ENCODE measurements around the gene GJD3.

The GJD3 gene

DNA sequence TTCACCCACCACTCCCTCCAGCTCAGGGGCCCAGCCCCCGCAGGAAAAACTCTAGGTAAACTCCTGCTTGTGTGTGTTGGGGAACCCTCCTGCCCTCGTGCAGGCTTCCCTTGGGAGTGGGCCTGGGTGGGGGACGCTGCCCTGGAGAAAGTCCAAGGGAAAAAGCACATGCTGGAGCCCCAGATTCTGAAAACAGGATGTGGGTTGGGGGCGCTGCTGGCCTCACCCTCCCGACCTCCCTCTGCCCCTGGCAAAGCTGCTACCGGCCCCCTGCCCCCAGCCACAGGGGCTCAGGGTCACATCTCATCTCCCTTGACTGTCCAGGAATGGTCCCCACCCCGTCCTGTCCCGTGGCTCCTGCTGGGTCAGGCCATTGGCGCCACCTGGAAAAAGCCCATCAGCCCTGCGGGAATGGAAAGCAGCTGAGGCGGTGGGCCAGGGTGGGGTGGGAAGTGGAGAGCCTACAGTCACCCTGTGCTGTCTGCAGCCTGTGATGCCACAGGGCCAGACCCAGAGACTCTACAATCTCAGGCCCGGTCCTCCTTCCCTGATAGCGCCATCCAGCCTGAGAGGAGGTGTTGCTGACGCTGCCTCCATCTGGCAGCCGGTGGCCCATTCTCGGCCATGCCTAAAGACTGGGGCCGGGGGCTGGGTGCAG lies 2.5 kb upstream of the GJD3 start:
- no peak for DNase-seq

DNA sequence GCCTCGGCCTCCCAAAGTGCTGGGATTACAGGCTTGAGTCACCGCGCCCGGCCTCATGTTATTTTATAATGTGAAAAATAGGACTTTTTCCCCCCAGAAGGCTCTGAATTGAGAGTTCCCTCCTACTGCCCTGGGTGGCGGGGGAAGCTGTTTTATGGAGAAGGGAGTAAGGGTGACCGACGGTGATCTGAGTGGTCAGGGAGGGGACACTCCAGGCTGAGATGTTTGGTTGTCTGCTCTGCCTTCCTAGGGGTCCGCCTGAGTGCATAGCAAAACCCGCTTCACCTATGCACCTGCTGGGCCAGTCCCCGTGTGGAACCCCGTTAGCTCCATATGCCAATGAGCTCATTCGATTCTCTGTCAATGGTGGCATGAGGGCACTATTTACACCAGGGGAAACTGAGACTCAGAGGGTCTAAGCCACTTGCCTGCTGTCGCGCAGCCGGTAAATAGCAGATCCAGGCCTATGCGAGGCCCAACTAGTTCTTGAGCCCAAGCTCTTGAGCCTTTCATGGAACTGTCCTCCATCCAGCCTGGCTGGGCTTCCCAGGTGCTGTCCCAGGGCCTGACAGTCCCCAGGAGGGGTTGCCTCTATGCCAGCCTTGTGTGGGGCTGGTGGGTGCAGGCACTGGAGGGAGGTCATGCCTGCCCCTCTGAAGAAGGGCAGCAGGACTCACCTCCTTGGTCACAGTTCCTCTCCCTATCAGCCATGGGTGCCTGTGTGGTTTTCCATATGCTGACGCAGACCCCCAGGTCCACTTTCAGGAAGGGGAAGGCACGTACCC lies 1.7 kb upstream of the GJD3 start:
- no peak for DNase-seq

DNA sequence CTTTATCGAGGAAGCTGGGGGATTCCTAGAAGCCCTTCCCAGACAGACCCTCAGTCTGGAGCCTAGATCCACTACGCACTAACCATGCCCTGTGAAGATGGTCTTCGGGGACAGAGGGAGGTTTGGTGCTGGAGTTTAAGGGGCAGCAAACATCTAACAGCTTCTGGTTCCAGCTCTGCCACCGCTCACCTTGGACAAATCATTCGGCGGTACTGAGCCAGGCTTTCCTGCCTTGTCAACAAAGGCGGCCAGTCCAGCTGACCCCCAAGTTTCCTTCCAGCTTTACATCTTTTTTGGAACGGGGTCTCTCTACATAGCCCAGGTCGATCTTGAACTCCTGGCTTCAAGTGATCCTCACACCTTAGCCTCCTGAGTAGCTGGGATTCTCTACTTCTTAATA lies 369 bp upstream of the GJD3 start:
- no peak for DNase-seq

DNA sequence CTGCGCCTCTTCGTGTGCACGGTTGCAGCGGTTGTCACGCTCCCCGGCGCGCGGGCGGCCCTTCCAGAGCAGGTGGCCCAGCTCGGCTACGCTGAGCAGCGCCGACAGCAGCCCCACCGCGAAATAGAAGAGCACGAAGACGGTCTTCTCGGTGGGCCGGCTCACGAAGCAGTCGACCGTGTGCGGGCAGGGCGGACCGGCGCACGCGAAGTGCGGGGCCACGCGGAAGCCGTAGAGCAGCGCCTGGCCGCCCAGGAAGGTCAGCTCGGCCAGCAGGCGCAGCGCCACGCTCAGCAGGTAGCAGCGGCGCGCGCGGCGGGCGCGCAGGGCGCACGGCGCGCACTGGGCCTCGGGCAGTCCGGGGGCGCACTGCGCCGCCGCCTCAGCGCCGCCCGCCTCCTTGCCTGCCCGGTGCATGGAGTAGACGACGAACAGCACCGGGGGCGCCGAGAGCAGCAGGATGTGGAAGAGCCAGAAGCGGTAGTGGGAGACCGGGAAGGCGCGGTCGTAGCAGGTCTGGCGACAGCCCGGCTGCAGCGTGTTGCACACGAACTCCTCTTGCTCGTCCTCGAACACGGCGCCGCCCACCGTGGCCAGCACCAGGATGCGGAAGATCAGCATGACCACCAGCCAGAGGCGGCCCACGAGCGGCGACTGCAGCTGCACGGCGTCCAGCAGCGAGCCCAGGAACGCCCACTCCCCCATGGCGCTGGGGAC lies 1.3 kb downstream of the GJD3 start:
- no peak for DNase-seq

DNA sequence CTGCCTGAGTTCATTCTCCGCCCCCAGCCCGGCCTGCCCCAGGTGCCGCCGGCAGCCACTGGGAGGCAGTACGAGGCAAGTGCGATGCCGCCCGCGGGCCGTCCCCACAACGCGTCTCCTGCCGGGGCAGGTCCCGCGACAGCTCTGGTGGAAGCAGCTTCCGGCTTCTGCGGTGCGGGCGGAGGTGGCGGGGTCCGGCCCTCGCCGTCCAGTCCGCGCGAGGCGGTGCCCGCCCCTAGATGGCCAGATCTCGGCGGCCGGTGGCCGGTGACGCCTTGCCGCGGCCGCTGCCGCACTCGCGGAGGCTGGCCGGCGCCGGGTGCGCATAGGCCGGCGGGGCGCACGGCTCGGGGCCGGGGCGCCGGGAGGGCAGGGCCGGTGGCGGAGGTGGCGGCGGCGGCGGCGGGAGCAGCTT lies 1.8 kb downstream of the GJD3 start:
- DNase-seq: peak; percentile 55

DNA sequence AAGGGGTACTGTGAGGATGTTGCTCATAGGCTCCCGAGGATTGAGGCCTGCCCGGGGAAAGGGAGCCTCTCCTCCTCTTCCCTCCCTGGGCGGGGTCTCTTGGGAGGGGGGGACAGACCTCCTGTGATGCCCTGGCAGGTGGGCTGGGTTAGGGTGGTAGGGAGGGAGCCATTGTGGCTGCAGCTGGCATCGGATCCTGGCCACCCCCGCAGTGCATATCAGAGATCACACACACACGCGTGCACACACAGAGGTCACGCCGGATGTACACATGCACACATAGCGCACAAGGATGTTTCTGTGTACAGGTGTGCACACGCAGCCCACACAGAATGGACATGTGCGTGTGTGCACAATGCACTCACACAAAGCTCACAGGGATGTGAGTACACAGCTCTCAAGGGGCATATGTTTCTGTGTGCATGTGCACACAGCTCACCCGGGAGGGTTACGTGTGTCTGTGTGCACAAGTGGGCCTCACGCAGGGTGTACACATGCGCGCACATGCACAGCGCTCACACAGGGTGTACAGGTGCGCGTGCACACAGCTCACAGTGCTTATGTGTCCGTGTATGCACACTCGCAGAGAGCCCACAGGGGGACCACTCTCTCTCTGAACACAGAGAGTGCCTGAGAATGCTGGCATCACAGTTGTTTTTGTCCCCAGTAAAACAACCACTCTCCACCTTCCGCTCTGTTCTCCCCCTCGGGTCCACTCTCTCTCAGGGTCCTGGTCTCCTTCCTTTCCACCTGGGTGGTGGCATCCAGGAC lies 2.4 kb downstream of the GJD3 start:
- no peak for DNase-seq

DNA sequence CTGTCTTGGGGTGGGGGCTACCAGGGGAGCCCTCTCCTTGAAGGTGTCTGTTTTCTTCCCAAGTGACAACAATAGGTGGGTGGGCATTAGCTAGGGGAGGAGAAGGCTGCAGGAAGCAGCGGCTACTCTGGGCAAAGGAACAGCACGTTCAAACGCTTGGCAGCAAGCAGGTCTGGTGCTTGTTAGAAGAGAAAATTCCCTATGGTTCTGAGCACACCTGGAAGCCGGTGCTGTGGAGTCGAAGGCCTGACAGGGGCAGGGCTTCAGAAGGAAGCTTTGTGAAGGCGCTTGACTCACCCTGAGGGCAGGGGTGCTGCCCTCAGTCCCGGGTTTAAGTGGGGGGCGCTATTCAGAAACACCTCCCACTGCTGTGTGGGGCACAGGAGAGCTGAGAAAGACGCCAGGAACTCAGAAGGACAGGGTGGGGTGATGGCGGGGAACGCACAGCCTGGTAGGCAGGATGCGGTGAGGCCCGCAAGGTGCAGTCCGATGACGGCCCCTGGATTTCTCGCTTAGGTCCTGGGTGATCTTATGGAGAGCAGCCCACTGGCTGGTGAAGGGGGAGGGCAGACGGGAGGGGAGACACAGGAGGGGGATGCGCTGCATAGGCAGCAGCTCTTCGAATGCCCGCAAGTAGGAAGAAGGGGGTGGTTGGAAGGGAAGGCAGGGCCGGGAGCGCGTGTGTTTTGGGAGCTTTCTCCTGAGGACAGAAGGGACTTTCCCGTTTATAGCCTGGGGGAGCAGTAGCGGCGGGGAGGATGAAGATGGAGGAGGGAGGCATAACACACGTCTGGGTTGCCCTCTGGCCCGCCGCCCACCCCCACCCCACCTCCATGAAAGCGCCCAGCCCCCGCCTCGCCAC lies 3.2 kb downstream of the GJD3 start:
- no peak for DNase-seq

DNA sequence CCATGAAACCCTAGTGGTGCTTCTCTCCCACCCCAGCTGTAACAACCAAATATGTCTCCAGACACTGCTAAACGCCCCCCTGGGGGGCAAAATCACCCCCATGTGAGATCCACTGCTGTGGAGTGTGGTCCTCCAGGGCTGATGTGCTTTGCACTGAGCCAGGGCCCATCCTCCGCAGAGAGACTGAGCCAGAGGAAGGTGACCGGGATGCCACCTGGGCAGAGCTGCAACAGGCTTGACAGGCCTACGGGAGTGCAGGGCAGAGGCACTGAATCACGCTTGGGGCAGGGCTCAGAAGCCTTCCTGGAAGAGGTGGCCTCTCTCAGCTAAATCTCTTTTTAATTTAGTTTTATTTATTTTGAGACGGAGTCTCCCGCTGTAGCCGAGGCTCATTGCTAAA lies 4.4 kb downstream of the GJD3 start:
- DNase-seq: no peak

DNA sequence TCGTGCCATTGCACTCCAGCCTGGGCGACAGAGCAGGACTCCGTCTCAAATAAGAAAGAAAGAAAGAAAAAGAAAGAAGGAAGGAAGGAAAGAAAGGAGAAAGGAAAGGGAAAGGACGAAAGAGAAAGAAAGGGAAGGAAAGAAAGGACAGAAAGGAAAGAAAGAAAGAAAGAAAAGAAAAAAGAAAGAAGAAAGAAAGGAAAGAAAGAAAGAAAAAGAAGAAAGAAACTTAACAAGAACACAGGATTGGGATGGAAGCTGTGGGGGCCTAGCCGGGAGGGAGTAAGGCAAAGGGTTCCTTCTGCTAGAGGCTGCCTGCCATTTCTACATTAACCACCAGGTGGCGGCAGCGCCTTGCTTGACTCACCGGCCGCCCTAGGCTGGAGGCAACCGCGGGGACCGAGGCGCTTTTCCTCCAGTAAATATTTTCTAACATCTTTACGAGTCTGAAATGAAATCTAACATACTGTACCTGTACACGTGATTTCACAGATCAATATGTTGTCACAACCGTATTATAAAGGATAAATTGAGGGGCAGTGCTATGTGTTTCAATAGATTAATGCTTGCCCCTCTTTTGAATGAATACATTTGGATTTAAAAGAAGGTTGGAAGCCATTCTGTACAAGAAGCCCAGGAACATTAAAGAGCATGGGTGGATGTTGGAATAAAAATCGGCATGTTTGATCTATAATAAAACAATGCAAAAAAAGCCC lies 6.1 kb downstream of the GJD3 start:
- DNase-seq: peak; percentile 60

DNA sequence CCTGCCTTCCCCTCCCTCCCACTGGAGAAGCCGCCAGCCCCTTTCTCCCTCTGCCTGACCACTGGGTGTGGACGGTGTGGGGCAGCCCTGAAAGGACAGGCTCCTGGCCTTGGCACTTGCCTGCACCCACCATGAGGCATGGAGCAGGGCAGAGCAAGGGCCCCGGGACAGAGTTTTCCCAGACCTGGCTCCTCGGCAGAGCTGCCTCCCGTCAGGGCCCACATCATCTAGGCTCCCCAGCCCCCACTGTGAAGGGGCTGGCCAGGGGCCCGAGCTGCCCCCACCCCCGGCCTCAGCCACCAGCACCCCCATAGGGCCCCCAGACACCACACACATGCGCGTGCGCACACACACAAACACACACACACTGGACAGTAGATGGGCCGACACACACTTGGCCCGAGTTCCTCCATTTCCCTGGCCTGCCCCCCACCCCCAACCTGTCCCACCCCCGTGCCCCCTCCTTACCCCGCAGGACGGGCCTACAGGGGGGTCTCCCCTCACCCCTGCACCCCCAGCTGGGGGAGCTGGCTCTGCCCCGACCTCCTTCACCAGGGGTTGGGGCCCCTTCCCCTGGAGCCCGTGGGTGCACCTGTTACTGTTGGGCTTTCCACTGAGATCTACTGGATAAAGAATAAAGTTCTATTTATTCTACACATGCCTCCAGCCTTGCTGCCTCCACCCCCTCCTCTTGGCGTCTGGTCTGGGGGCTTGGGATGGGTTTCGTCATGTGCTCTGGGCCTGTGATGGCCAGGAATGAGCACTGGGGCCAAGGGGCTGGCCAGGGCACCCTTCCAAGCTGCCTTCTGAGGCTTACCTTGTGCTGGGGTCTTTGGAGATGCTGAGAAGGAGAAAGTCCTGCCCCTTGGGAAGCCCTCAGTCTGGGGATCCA lies 7.3 kb downstream of the GJD3 start:
- DNase-seq: no peak

DNA sequence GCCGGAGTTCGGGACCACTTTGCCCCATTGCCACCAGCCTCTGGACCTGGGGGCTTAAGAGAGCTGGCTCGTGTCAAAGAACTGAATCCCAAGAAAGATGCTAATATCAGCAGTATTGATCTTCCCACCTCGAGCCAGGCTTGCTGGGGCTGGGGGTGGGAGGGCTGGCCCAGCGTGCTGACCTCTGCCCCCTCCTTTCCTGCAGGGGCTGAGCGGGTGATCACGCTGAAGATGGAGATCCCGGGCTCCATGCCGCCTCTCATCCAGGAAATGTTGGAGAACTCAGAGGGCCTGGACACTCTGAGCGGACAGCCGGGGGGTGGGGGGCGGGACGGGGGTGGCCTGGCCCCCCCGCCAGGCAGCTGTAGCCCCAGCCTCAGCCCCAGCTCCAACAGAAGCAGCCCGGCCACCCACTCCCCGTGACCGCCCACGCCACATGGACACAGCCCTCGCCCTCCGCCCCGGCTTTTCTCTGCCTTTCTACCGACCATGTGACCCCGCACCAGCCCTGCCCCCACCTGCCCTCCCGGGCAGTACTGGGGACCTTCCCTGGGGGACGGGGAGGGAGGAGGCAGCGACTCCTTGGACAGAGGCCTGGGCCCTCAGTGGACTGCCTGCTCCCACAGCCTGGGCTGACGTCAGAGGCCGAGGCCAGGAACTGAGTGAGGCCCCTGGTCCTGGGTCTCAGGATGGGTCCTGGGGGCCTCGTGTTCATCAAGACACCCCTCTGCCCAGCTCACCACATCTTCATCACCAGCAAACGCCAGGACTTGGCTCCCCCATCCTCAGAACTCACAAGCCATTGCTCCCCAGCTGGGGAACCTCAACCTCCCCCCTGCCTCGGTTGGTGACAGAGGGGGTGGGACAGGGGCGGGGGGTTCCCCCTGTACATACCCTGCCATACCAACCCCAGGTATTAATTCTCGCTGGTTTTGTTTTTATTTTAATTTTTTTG lies 8.5 kb downstream of the GJD3 start:
- no peak for DNase-seq

DNA sequence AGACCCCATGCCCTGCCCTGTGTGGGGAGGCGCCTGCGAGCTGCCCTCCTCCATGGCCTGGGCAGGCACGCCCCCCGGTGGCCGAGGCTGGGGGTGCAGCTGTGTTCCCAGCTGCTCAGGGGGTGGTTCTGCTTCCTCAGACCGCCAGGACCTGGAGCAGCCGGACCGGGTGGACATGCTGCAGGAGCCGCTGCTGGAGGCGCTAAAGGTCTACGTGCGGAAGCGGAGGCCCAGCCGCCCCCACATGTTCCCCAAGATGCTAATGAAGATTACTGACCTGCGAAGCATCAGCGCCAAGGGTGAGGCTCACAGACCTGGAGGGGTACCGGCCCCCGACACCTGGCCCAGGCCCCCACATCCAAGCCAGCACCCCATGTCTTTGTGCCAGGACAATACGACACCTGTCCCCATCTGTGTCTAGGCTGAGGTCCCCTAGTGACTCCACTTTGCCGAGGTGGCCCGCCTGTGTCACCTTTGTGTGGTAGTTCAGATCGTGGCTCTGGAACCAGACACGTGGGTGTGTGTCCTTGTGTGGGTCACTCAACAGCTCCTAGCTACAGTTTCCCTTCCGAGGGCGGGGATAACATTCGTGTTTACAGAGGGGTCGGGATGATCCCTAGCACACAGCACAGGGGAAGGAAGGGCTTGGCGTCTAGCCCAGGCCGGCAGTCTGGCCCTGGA lies 9.3 kb downstream of the GJD3 start:
- peak; percentile 48 for DNase-seq

DNA sequence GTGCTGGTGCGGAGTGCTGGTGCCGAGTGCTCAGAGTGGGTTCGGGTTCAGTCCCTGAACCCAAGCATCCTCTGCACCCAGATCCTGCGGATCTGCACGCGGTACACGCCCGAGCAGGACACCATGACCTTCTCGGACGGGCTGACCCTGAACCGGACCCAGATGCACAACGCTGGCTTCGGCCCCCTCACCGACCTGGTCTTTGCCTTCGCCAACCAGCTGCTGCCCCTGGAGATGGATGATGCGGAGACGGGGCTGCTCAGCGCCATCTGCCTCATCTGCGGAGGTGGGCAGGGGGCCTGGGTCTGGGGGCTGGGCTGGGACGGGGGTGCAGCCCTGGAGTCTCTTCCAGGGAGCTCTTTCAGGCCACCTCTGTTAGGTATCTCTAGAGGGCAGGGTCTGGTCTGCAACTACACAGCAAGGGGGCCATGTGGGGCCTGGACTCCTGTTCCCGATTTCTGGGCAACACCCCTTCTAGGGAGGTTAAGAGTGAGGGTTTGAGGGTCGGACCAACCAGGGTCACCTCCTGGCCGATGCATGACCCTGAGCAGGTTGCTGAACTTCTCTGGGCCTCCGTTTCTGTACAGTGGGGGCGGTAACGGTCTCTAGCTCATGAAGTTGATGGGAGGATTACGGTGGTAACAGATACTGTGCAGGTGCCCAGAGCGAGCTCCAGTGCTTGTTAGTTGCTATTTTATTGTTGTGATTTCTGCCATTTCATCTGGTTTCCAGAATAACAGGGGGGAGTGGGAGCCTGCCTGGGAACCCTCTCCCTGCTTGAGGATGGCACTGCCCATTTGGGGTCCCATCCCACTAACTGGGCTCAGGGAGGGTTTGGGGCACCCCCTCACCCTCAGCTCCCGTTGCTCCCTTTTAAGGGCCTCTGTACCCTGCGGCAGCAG lies 10.1 kb downstream of the GJD3 start:
- no peak for DNase-seq

DNA sequence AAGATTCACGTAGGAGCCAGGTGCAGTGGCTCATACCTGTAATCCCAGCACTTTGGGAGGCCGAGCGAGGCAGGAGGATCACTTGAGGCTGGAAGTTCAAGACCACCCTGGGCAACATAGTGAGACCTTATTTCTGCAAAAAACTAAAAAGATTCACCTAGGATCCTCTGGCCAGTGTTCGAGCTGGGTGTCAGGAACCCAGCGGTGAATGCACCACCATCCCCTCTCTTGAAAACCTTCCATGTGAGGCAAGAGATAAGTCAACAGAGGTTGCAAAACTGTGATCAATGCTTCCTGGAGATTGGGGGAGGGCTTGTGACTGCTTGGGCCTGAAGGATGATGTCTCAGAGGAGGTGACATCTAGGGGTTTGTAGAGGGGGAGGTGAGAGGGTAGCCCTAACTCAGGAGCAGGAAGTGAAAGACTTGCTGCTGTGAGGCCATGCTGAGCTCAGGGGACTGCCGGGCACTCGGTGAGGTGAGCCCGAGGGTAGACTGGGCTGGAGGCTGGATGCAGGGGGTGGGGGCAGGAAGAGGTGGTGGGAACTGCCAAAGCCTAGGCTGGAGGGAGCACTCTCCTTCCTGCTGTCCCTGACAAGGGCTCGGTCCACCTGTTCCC lies 11.7 kb downstream of the GJD3 start:
- no peak for DNase-seq

DNA sequence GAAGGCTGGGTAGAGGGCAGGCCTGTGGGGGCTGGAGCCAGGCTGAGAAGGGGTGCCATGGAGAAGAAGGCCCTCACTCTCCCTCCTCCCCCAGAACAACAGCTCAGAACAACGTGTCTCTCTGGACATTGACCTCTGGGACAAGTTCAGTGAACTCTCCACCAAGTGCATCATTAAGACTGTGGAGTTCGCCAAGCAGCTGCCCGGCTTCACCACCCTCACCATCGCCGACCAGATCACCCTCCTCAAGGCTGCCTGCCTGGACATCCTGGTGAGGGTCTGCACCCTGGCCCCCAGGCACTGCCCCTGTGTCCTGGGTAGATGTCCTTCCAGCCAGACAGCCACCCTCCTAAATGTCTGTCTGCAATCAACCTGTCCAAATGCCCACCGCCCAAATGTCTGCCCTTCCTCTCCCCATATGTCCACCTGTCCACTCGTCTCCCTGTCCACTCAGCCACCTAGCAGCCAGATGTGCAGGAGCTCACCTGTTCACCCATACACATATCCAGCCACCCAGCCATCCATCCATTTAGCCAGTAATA lies 12.2 kb downstream of the GJD3 start:
- no peak for DNase-seq

DNA sequence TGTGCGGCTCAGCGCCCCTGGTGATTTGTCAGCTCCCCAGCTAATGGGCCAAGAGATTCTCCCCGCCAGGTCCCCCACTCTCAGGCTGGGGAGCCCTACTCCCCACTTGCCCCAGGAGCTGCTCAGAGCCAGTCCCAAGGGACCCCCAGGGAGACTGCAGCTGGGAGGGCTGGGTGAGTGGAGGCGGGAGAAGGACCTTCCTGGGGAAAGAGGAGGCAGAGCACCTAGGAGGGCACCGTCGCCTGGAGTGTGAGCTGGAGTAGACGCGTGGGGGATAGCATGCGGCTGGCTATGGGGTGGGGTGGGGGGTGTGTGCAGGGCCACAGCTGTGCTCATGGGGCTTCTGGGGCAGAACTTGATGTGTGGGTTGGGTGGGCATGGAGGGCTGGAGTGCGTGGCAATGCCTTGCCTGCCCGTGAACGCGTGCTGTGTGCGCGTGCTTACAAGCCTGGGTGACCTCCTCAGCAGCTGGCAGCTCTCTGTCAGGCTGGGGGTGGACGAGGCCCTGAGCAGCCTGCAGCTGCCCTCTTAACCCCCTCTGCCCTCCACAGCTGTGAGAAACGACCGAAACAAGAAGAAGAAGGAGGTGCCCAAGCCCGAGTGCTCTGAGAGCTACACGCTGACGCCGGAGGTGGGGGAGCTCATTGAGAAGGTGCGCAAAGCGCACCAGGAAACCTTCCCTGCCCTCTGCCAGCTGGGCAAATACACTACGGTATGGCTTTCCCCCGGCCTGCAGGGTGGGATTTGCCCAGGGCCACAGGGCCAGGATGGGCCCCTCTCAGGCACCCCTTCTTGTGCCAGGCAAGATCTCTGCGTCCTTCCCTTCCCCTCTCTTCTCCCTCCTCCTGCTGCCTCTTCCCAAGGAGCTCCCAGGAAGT lies 12.9 kb downstream of the GJD3 start:
- DNase-seq: no peak

Data from COR-L47 (cell line).